ENCODE measurements around the gene CRIP1. TPM values are rescaled to one million over a fixed set of nuclear protein-coding genes. Genes with fewer than 3 reads are reported as not detected.

Gene CRIP1
- total RNA-seq, 1 experiment from 2014 or later, result 48.7 TPM

DNA sequence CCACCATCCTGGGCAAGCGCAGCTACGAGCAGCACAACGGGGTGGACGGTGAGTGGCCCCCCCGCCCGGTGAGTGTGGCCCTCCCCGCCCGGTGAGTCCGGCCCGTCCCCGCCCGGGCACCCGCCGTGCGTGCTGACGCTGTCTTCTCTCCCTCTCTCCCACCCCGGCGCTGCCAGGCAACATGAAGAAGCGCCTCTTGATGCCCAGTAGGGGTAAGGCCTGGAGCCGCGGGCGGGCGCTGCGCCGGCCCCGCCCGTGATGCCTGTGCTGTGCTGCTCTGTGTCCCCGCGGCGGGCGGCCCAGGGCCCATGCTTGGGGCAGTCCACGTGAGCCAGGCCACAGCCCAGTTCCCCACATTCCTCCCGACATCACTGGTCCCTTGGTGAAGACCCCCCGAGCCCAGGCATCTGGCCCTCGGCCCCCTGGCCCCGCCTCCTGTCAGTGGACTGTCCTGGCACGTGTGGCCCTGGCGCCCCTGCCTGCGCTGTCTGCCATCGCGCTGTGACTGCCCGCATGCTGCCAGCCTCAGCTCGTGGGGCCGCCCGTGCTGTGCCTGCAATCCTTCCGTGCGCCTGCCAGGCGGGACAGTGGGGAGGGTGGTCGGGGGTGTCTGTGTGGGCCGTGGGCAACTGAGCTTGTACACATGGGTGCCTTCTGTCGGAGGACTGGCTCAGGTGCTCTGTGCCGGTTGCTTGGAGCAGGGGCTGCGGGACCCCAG, 20.0 kb upstream of the CRIP1 start:
- Histone ChIP-seq H3K4me3 (ENCODE audit: low read length) (no peak overlapping the region), H3K9ac (ENCODE audit: low read length) (no peak overlapping the region), H3K36me3 (ENCODE audit: low read depth, low read length) (no peaks in the 10 kb centered on the region), H3K27ac (ENCODE audit: low read length) (no peak overlapping the region), H3K9me3 (ENCODE audit: low read length) (no peaks in the 10 kb centered on the region), H4K20me1 (ENCODE audit: low read length) (no peaks in the 10 kb centered on the region), H3F3A (ENCODE audit: low read length, unreplicated experiment) (no peaks in the 10 kb centered on the region), H3K4me1 (ENCODE audit: insufficient read depth, low read length) (peaks cover 6% of the 10 kb centered on the region; the same call in 1 of the 2 replicates), H2AFZ (ENCODE audit: low read length) (no peak overlapping the region), H3K9me2 (replicated peaks; ENCODE audit: low read length) (no peaks in the 10 kb centered on the region), H3K79me2 (ENCODE audit: low read length) (no peaks in the 10 kb centered on the region), H3K27me3 (ENCODE audit: low read length) (no peaks in the 10 kb centered on the region), H3K4me2 (ENCODE audit: low read length) (no peak overlapping the region)
- ChIA-PET POLR2A (ENCODE audit: unreplicated experiment) (no interaction called here), CTCF (no interaction called here)
- DNase-seq, result no peak
- intact Hi-C loops (cut with micrococcal nuclease), result no loop called here
- no peak for ATAC-seq
- TF ChIP-seq, protein P1, sequence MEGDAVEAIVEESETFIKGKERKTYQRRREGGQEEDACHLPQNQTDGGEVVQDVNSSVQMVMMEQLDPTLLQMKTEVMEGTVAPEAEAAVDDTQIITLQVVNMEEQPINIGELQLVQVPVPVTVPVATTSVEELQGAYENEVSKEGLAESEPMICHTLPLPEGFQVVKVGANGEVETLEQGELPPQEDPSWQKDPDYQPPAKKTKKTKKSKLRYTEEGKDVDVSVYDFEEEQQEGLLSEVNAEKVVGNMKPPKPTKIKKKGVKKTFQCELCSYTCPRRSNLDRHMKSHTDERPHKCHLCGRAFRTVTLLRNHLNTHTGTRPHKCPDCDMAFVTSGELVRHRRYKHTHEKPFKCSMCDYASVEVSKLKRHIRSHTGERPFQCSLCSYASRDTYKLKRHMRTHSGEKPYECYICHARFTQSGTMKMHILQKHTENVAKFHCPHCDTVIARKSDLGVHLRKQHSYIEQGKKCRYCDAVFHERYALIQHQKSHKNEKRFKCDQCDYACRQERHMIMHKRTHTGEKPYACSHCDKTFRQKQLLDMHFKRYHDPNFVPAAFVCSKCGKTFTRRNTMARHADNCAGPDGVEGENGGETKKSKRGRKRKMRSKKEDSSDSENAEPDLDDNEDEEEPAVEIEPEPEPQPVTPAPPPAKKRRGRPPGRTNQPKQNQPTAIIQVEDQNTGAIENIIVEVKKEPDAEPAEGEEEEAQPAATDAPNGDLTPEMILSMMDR (conservative IDR thresholded peaks at IDR 0.05; ENCODE audit: low read depth, low read length), result no peak
- BruUV-seq (replicated peaks), result no TSS peak

DNA sequence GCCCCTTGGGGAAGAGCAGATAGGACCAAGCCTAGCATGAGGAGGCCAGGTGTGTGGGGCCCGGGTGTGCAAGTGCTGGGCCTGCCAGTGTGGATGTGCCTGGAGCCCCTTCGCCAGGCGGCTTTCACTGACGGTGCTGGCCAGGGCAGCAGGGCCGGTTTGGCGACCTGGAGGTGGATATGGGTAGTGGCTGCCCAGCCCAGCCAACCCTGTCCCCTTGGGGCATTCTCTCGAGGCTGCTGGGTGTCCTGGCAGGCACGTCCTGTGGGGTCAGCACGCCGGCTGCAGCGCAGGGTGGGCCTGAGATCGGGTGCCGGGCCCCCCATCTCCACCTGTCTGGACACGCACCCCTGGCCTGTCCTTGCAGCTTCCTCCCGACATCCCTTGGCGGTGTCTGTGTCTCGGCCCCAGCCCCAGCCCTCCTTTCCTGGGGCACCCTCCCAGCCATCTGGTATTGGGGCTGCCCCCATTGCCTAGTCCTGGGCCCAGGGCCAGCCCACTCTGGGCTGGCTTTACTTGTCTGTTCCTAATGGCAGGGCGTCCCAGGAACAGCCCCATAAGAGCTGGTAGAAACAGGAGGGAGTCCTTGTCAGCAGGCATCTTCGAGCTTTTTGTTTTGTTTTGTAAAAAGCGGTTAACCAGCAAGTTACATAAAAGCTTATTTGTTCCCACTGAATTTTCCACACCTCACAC, 19.3 kb upstream of the CRIP1 start:
- BruUV-seq (replicated peaks), result no TSS peak
- DNase-seq, result no peak
- no peak for ATAC-seq

More for the DNA sequence above, 19.3 kb upstream of the CRIP1 start:
- no peak overlapping the region for H3K4me3 ChIP-seq (ENCODE audit: low read length)
- H3K9me3 ChIP-seq (ENCODE audit: low read length), result no peaks in the 10 kb centered on the region
- TF ChIP-seq EZH2phosphoT487 (IDR thresholded peaks at IDR 0.05; ENCODE audit: borderline replicate concordance, low read length), result no peak
- no peak for TF ChIP-seq EZH2 (IDR thresholded peaks at IDR 0.05; ENCODE audit: low read length, unreplicated experiment)
- TF ChIP-seq, protein P1 (conservative IDR thresholded peaks at IDR 0.05; ENCODE audit: low read depth, low read length), result no peak
- H3F3A ChIP-seq (ENCODE audit: low read length, unreplicated experiment), result no peaks in the 10 kb centered on the region
- no peak overlapping the region for H2AFZ ChIP-seq (ENCODE audit: low read length)
- ChIA-PET CTCF (no interaction called here), POLR2A (ENCODE audit: unreplicated experiment) (interaction anchor here (0.5 kb wide), 1 partner anchor 166 kb away, joined by 9 read pairs; the partner anchor contains the start of gene BRF1)
- H3K27me3 ChIP-seq (ENCODE audit: low read length), result no peaks in the 10 kb centered on the region
- H3K27ac ChIP-seq (ENCODE audit: low read length), result no peak overlapping the region
- no peaks in the 10 kb centered on the region for H3K36me3 ChIP-seq (ENCODE audit: low read depth, low read length)
- H3K4me1 ChIP-seq (ENCODE audit: insufficient read depth, low read length), result peaks cover 6% of the 10 kb centered on the region; the same call in 1 of the 2 replicates
- intact Hi-C loops (cut with micrococcal nuclease), result no loop called here
- no peaks in the 10 kb centered on the region for H3K9me2 ChIP-seq (replicated peaks; ENCODE audit: low read length)
- no peaks in the 10 kb centered on the region for H3K79me2 ChIP-seq (ENCODE audit: low read length)
- H4K20me1 ChIP-seq (ENCODE audit: low read length), result no peaks in the 10 kb centered on the region
- no peak overlapping the region for H3K4me2 ChIP-seq (ENCODE audit: low read length)
- no peak overlapping the region for H3K9ac ChIP-seq (ENCODE audit: low read length)
